Heart left ventricle (tissue), 13 donors: ENCODE measurements around the gene PRDM11.

Experiments used
- POLR2A ChIP-seq, 2 donors: fragments of 450-650 bp; IDR thresholded peaks; one replicate each; pipeline ENCODE4 v1.6.1; 2017; ENCODE audit warnings: antibody characterized with exemption in 2 of 2, mild to moderate bottlenecking in 2 of 2, moderate library complexity in 2 of 2
- TF ChIP-seq, protein P1 (sequence below), 12 donors: fragments of 200-600 bp; sonication (generic) in 4 of 12; IDR thresholded peaks; one replicate each; pipeline versions ENCODE4 v1.5.0 to v1.8.0; 2018 to 2022; ENCODE audit warnings: antibody characterized with exemption in 12 of 12, mild to moderate bottlenecking in 5 of 12
- donor health status: ischemic (EF 13 %, LVEDD 7.1; RV severe dilation, severe dysfunction).
- donor health status: DM: no; HTN: yes; CAD: no.
- donor health status: DM: no; HTN: no; CAD: no.
- donor health status: ischemic (EF 25% LVEDD 6.9; RV normal size, moderate dysfunction).
- donor health status: ischemic (EF 25% LVEDD 5.7; RV mildly dilated, moderate dysfunction).
- donor health status: ischemic (EF 35%, LVEDD 5.7; RV mildly dilated, moderate dysfunction).
- donor health status: nonischemic (EF 11% LVEDD 7.7; RV severe dilation, severe dysfunction).
- donor health status: DM: yes; HTN: yes; CAD: no.
- donor health status: PGD.
- donor health status: ischemic (EF 29% LVEDD 5.4; RV normal size, mild dysfunction).
- donor health status: nonischemic (EF 23%, LVEDD 6.1; RV moderate dilation, normal function).

DNA sequence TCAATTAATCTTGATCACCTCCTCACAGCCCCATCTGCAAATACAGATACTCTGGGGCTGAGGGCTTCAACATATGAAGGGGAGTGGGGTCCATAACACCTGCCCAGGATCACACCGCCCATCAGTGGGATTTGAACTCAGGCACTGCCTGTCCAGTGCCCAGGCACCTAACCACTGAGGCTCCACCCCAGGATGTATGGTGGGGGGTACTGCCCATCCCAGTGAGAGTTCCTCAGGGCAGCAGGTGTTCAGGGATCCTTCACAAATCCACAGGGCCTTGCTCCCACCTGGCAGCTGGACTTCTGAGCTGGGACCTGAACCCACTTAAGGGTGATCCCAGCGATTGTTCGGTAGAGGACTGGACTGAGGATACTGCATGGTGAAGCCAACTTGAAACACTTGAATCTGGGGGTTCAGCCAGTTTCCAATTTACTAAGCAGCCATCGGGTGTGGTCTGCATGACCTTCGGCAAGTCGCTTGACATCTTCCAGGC, 33.3 kb downstream of the PRDM11 start:
- TF ChIP-seq, protein P1, sequence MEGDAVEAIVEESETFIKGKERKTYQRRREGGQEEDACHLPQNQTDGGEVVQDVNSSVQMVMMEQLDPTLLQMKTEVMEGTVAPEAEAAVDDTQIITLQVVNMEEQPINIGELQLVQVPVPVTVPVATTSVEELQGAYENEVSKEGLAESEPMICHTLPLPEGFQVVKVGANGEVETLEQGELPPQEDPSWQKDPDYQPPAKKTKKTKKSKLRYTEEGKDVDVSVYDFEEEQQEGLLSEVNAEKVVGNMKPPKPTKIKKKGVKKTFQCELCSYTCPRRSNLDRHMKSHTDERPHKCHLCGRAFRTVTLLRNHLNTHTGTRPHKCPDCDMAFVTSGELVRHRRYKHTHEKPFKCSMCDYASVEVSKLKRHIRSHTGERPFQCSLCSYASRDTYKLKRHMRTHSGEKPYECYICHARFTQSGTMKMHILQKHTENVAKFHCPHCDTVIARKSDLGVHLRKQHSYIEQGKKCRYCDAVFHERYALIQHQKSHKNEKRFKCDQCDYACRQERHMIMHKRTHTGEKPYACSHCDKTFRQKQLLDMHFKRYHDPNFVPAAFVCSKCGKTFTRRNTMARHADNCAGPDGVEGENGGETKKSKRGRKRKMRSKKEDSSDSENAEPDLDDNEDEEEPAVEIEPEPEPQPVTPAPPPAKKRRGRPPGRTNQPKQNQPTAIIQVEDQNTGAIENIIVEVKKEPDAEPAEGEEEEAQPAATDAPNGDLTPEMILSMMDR (IDR thresholded peaks at IDR 0.05), result no peak
- TF ChIP-seq POLR2A (IDR thresholded peaks at IDR 0.05), result no peak
